ENCODE measurements around the gene MEGF9. TPM values are rescaled to one million over a fixed set of nuclear protein-coding genes. Genes with fewer than 3 reads are reported as not detected.
A peak's percentile ranks its signal among the peaks of the same experiment; 100 is the strongest.

Gene MEGF9
- total RNA-seq, 2 experiments from 2014 or later = 3.8 to 3.9 TPM

GRCh38 chr9:120697448-120697847 lies 16.8 kb downstream of the MEGF9 start:
- Mint-ChIP-seq H3K27ac (no peak overlapping the region), H3K36me3 (peaks cover 7% of the 10 kb centered on the region), H3K4me3 (no peak overlapping the region), H3K9me3 (no peaks in the 10 kb centered on the region), H3K4me1 (peaks cover 41% of the 10 kb centered on the region), H3K27me3 (no peaks in the 10 kb centered on the region)
- no peak for DNase-seq

DNA sequence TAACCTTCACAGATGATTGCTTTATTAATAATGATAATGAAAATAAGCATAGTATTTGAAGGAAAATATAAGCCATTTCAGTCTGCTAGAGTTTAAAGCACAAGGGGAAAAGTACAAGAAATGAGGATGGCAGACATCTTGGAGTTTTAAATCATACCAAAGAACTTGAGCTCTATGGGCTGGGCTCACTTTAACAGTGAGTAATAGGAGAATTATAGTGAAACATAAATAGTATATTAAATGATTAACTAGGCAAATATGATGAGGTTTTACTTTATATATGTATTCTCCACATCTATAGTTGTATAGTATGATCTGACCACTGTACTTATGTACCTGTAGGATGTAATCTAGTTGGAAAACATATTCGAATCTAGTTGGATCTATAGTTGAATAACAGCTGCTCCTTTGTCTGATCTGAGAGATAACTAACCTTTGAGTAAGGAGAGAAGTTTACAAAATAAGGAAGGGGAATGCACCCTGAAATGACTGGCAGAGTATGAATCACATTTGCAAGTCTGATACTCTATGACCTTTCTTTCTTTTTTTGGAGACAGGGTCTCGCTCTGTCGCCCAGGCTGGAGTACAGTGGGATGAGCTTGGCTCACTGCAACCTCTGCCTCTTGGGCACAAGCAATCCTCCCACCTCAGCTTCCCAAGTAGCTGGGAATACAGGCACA lies 17.6 kb downstream of the MEGF9 start:
- Mint-ChIP-seq H3K4me1 (peaks cover 45% of the 10 kb centered on the region), H3K9me3 (no peaks in the 10 kb centered on the region), H3K4me3 (no peak overlapping the region), H3K27ac (no peak overlapping the region), H3K36me3 (peaks cover 7% of the 10 kb centered on the region), H3K27me3 (no peaks in the 10 kb centered on the region)
- DNase-seq = no peak

- Mint-ChIP-seq H3K4me3 (no peak overlapping the region), H3K9me3 (no peaks in the 10 kb centered on the region), H3K27ac (peak overlapping the region; percentile 63), H3K4me1 (peaks cover 45% of the 10 kb centered on the region), H3K27me3 (no peaks in the 10 kb centered on the region), H3K36me3 (peaks cover 7% of the 10 kb centered on the region)
- no peak for DNase-seq
These were observed 19.7 kb downstream of the MEGF9 start for GRCh38 chr9:120694559-120694958.

- peaks cover 7% of the 10 kb centered on the region for H3K36me3 Mint-ChIP-seq
- H3K27me3 Mint-ChIP-seq = no peaks in the 10 kb centered on the region
- no peak overlapping the region for H3K4me3 Mint-ChIP-seq
- DNase-seq = no peak
- peaks cover 42% of the 10 kb centered on the region for H3K4me1 Mint-ChIP-seq
- H3K27ac Mint-ChIP-seq = peak overlapping the region; percentile 37
- H3K9me3 Mint-ChIP-seq = no peaks in the 10 kb centered on the region
These were observed 20.6 kb downstream of the MEGF9 start for GRCh38 chr9:120693700-120694008.

DNA sequence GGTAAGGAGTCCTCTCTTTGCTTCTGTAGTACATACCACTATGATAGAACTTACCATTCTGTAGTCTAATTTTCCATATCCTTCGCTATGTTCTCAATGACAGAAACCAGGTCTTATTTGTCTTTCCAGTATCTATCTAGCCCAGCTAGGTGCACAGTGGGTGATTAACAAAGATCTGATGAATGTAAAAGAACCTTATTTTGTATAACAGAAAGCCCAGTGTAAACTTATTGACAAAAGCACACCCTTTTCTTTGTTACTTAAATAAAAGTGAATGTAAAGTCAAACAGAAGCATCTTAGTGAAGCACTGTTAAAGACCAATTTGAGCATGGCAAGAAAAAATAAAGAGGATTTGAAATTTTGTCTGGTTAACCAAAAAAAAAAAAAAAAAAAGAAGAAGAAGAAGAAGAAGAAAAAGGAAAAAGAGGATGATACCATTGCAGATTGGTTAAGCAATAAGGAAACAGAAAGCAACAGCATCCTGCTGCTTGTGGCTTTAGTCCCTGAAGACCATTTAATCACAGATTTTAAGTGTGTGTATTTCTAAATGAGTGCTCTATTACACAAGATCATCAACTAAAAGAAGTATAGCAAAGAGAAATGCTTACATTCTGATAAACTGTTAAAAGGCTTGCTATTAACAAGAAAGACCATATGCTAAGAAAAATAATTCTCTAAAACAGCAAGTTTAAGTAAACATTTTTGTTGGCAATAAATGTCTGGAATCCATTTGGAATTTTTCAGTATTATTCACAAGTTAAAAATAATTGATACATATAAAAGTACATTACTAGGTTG lies 21.2 kb downstream of the MEGF9 start:
- Mint-ChIP-seq H3K9me3 (no peaks in the 10 kb centered on the region), H3K27ac (no peak overlapping the region), H3K4me3 (no peak overlapping the region), H3K4me1 (peaks cover 41% of the 10 kb centered on the region), H3K27me3 (no peaks in the 10 kb centered on the region), H3K36me3 (peaks cover 7% of the 10 kb centered on the region)
- no peak for DNase-seq

DNA sequence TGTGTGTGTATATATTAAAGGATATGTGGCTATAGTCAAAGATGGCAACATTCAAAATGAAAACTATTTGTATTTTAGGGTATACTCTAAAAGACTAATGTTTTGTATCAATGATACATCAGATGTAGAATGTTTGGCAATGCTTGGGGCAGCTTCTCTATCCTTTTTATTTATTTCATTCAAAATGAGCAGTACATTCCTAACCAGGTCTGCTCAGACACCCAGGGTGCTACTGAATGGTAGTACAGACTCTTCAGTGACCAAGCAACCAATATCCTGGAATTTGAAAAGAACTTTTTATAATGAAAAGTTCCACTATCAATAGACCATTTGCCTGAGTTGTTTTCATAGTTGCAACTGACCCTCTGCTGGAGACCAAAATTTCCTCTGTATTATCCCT lies 23.9 kb downstream of the MEGF9 start:
- peaks cover 8% of the 10 kb centered on the region for H3K36me3 Mint-ChIP-seq
- H3K9me3 Mint-ChIP-seq = peaks cover 2% of the 10 kb centered on the region
- H3K27ac Mint-ChIP-seq = no peak overlapping the region
- H3K4me1 Mint-ChIP-seq = peaks cover 28% of the 10 kb centered on the region
- DNase-seq = no peak
- no peak overlapping the region for H3K4me3 Mint-ChIP-seq
- no peaks in the 10 kb centered on the region for H3K27me3 Mint-ChIP-seq

GRCh38 chr9:120689860-120690259 lies 24.4 kb downstream of the MEGF9 start:
- Mint-ChIP-seq H3K27me3 (no peaks in the 10 kb centered on the region), H3K4me1 (peaks cover 25% of the 10 kb centered on the region), H3K9me3 (peaks cover 2% of the 10 kb centered on the region), H3K4me3 (no peak overlapping the region), H3K36me3 (peaks cover 8% of the 10 kb centered on the region), H3K27ac (no peak overlapping the region)
- no peak for DNase-seq

DNA sequence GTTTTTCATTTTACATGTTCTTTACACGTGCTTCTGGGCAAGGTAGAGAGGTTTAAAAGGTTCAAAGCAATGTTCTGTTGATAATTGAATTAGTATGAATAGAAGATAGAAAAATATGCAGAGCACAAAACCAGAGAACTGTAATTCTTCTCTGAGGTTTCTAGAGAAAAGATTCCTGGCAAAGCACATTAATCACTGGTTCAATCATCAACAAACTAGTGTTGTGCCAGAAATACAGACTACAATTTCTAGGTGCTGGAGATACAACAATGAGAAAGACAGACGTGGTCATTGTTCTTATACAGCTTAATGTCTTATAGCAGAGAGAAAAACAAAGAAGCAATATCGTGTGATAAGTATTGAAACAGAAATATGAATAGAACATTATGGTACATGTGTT lies 25.5 kb downstream of the MEGF9 start:
- H3K4me1 Mint-ChIP-seq = peaks cover 14% of the 10 kb centered on the region
- no peaks in the 10 kb centered on the region for H3K27me3 Mint-ChIP-seq
- no peak overlapping the region for H3K4me3 Mint-ChIP-seq
- H3K36me3 Mint-ChIP-seq = peaks cover 6% of the 10 kb centered on the region
- peaks cover 2% of the 10 kb centered on the region for H3K9me3 Mint-ChIP-seq
- DNase-seq = no peak
- H3K27ac Mint-ChIP-seq = no peak overlapping the region

- H3K4me3 Mint-ChIP-seq = no peak overlapping the region
- peaks cover 11% of the 10 kb centered on the region for H3K36me3 Mint-ChIP-seq
- H3K4me1 Mint-ChIP-seq = peaks cover 2% of the 10 kb centered on the region
- H3K27ac Mint-ChIP-seq = no peak overlapping the region
- peaks cover 2% of the 10 kb centered on the region for H3K9me3 Mint-ChIP-seq
- no peaks in the 10 kb centered on the region for H3K27me3 Mint-ChIP-seq
- DNase-seq = no peak
These were observed 31.1 kb downstream of the MEGF9 start for GRCh38 chr9:120683150-120683549.

DNA sequence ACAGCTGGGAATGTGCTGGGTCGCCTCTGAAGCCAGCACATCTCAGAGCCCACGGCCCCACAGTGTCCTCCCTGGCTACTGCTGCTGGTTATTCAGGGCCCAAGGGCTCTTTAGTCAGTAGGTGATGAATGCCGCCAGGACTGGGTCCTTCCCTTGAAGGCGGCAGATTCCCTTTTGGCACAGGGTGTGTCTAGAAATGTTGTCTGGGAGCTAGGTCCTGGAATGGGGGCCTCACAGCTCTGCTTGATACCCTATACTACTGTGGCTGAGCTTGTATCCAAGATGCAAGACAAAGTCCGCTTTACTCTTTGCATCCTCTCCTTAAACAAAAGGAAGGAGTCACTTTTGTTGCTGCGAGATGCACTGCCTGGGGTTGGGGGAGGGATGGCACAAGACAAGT lies 33.1 kb downstream of the MEGF9 start:
- no peak for DNase-seq
- Mint-ChIP-seq H3K27me3 (no peaks in the 10 kb centered on the region), H3K36me3 (peaks cover 11% of the 10 kb centered on the region), H3K9me3 (peaks cover 2% of the 10 kb centered on the region), H3K4me3 (no peak overlapping the region), H3K4me1 (peaks cover 2% of the 10 kb centered on the region), H3K27ac (no peak overlapping the region)

GRCh38 chr9:120680579-120680978 lies 33.7 kb downstream of the MEGF9 start:
- no peaks in the 10 kb centered on the region for H3K9me3 Mint-ChIP-seq
- peaks cover 2% of the 10 kb centered on the region for H3K4me1 Mint-ChIP-seq
- H3K36me3 Mint-ChIP-seq = peaks cover 8% of the 10 kb centered on the region
- H3K27me3 Mint-ChIP-seq = no peaks in the 10 kb centered on the region
- no peak overlapping the region for H3K27ac Mint-ChIP-seq
- no peak overlapping the region for H3K4me3 Mint-ChIP-seq
- DNase-seq = no peak

DNA sequence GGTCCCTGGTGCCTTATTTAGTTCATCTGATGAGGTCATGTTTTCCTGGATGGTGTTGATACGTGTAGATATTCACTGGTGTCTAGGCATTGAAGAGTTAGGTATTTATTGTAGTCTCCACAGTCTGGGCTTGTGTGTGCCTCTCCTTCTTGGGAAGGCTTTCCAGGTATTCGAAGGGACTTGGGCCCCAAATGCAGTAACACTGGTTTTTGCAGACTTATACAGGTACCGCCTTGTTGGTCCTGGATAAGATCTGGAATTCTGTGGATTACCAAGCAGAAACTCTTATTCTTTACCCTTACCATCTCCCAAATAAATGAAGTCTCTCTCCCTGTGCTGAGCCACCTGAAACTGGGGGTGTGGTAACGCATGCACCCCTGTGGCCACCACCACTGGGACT lies 34.1 kb downstream of the MEGF9 start:
- DNase-seq = no peak
- H3K9me3 Mint-ChIP-seq = no peaks in the 10 kb centered on the region
- H3K27ac Mint-ChIP-seq = no peak overlapping the region
- no peak overlapping the region for H3K4me3 Mint-ChIP-seq
- no peaks in the 10 kb centered on the region for H3K27me3 Mint-ChIP-seq
- peaks cover 2% of the 10 kb centered on the region for H3K4me1 Mint-ChIP-seq
- peaks cover 8% of the 10 kb centered on the region for H3K36me3 Mint-ChIP-seq

DNA sequence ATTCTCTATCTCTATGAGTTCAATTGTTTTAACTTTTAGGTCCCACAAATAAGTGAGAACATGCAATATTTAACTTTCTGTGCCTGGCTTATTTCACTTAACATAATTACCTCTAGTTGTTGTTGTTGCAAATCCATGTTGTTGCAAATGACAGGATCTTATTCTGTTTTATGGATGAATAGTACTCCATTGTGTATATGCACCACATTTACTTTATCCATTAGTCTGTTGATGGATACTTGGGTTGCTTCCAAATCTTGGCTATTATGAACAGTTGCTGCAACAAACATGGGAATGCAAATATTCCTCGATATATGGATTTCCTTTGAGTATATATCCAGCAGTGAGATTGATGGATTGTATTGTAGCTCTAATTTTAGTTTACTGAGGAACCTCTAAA lies 36.3 kb downstream of the MEGF9 start:
- H3K36me3 Mint-ChIP-seq = peaks cover 8% of the 10 kb centered on the region
- DNase-seq = no peak
- no peak overlapping the region for H3K4me3 Mint-ChIP-seq
- peaks cover 2% of the 10 kb centered on the region for H3K4me1 Mint-ChIP-seq
- H3K9me3 Mint-ChIP-seq = no peaks in the 10 kb centered on the region
- H3K27ac Mint-ChIP-seq = no peak overlapping the region
- no peaks in the 10 kb centered on the region for H3K27me3 Mint-ChIP-seq

- Mint-ChIP-seq H3K27ac (no peak overlapping the region), H3K4me3 (no peak overlapping the region), H3K4me1 (no peaks in the 10 kb centered on the region), H3K27me3 (no peaks in the 10 kb centered on the region), H3K9me3 (no peaks in the 10 kb centered on the region), H3K36me3 (peaks cover 8% of the 10 kb centered on the region)
- no peak for DNase-seq
These were observed 37.4 kb downstream of the MEGF9 start for GRCh38 chr9:120676767-120677402.

DNA sequence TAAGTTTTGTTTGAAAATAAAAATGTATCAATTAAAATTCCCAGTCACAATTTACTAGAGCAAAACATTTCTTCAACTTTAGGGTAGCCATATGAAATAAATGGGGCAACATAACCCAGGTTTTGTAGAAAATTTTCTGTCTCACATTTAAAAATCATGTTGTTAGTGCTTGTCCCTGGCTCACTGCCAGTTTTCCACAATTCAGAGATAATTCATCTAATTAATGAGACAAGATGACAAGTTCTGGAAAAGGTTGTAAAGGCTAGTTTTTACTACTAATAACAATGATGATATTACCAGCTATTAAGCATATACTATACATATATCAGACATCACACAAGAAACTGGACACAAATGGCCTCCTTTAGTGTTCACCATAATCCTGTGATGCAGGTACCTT lies 45.9 kb downstream of the MEGF9 start:
- H3K36me3 Mint-ChIP-seq = no peaks in the 10 kb centered on the region
- H3K27ac Mint-ChIP-seq = no peak overlapping the region
- H3K4me3 Mint-ChIP-seq = no peak overlapping the region
- DNase-seq = no peak
- H3K9me3 Mint-ChIP-seq = peaks cover 4% of the 10 kb centered on the region
- peaks cover 3% of the 10 kb centered on the region for H3K4me1 Mint-ChIP-seq
- H3K27me3 Mint-ChIP-seq = no peaks in the 10 kb centered on the region

DNA sequence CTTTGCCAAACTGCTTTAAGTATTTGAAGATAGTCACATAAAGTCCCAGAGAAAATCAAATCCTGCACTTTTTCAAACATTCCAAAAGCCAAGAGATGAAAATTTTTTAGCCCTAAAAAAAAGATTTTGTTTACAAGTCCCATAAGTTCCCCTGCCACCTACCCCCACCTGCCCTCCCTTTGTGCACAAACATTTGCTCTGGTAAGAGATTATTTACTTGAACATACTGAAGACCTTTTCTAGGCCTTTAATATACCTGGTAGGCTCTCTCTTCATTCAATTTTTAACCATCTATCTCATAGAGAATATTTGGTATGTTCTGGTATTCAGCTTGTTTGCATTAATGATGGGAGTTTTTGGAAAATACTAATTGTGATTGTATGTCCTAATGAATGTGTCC lies 50.3 kb downstream of the MEGF9 start:
- Mint-ChIP-seq H3K9me3 (peaks cover 4% of the 10 kb centered on the region), H3K27me3 (no peaks in the 10 kb centered on the region), H3K36me3 (no peaks in the 10 kb centered on the region), H3K4me3 (no peak overlapping the region), H3K27ac (no peak overlapping the region), H3K4me1 (peaks cover 4% of the 10 kb centered on the region)
- no peak for DNase-seq

Measured in activated naive CD8-positive, alpha-beta T cell treated with anti-CD3 and anti-CD28 coated beads for 36 hours (primary cell).